ENCODE data around the gene SLC24A4. TPM values are rescaled to one million over a fixed set of nuclear protein-coding genes. Genes with fewer than 3 reads are reported as not detected.

The SLC24A4 gene
- total RNA-seq, 1 donor from 2014 or later = 0.26 TPM

GRCh38 chr14:92540472-92541048 lies 217.6 kb downstream of the SLC24A4 start:
- TF ChIP-seq CTCF (conservative IDR thresholded peaks at IDR 0.05) = no peak

GRCh38 chr14:92542766-92543554 lies 220.0 kb downstream of the SLC24A4 start:
- no peak for DNase-seq (ENCODE audit: low read depth, low spot score)
- Mint-ChIP-seq H3K27me3 (ENCODE audit: low read depth) (no peaks in the 10 kb centered on the region), H3K36me3 (ENCODE audit: low read depth) (no peaks in the 10 kb centered on the region), H3K4me3 (peak overlapping the region; percentile 44), H3K9me3 (peaks cover 4% of the 10 kb centered on the region), H3K27ac (ENCODE audit: unreplicated experiment) (peak overlapping the region; percentile 73), H3K4me1 (peaks cover 37% of the 10 kb centered on the region)
- TF ChIP-seq CTCF (conservative IDR thresholded peaks at IDR 0.05) = no peak

More at GRCh38 chr14:92540472-92541048, 217.6 kb downstream of the SLC24A4 start:
- Mint-ChIP-seq H3K9me3 (peaks cover 2% of the 10 kb centered on the region), H3K4me1 (peaks cover 42% of the 10 kb centered on the region), H3K27me3 (ENCODE audit: low read depth) (no peaks in the 10 kb centered on the region), H3K4me3 (no peak overlapping the region), H3K27ac (ENCODE audit: unreplicated experiment) (no peak overlapping the region), H3K36me3 (ENCODE audit: low read depth) (no peaks in the 10 kb centered on the region)
- no peak for DNase-seq (ENCODE audit: low read depth, low spot score)

- Mint-ChIP-seq H3K27ac (ENCODE audit: unreplicated experiment) (no peak overlapping the region), H3K4me3 (no peak overlapping the region), H3K36me3 (ENCODE audit: low read depth) (no peaks in the 10 kb centered on the region), H3K4me1 (peaks cover 27% of the 10 kb centered on the region), H3K9me3 (peaks cover 4% of the 10 kb centered on the region), H3K27me3 (ENCODE audit: low read depth) (no peaks in the 10 kb centered on the region)
- no peak for TF ChIP-seq CTCF (conservative IDR thresholded peaks at IDR 0.05)
- DNase-seq (ENCODE audit: low read depth, low spot score) = no peak
These were observed 221.2 kb downstream of the SLC24A4 start for GRCh38 chr14:92544051-92544720.

- no peak overlapping the region for H3K27ac Mint-ChIP-seq (ENCODE audit: unreplicated experiment)
- H3K4me1 Mint-ChIP-seq = peaks cover 25% of the 10 kb centered on the region
- no peaks in the 10 kb centered on the region for H3K36me3 Mint-ChIP-seq (ENCODE audit: low read depth)
- TF ChIP-seq CTCF (conservative IDR thresholded peaks at IDR 0.05) = no peak
- no peaks in the 10 kb centered on the region for H3K27me3 Mint-ChIP-seq (ENCODE audit: low read depth)
- no peak overlapping the region for H3K4me3 Mint-ChIP-seq
- H3K9me3 Mint-ChIP-seq = peaks cover 2% of the 10 kb centered on the region
- no peak for DNase-seq (ENCODE audit: low read depth, low spot score)
These were observed 223.5 kb downstream of the SLC24A4 start for GRCh38 chr14:92546347-92547053.

- Mint-ChIP-seq H3K4me3 (no peak overlapping the region), H3K4me1 (peaks cover 9% of the 10 kb centered on the region), H3K27me3 (ENCODE audit: low read depth) (no peaks in the 10 kb centered on the region), H3K27ac (ENCODE audit: unreplicated experiment) (no peak overlapping the region), H3K9me3 (peaks cover 2% of the 10 kb centered on the region), H3K36me3 (ENCODE audit: low read depth) (no peaks in the 10 kb centered on the region)
- DNase-seq (ENCODE audit: low read depth, low spot score) = no peak
- TF ChIP-seq CTCF (conservative IDR thresholded peaks at IDR 0.05) = no peak
These were observed 226.3 kb downstream of the SLC24A4 start for GRCh38 chr14:92549105-92549858.
